HG03460 (cell line): Measurements from ENCODE around the gene GRM3.
"Not testable (repeated sequence)": the region's sequence is repeated elsewhere in the genome, so short reads cannot be mapped to it uniquely, and the experiment has no call there.

Experiments used
- ATAC-seq: cut with Tn5 transposase; IDR thresholded peaks from one replicate; pipeline ENCODE4 v1.9.1; 2021; ENCODE audit not compliant: unreplicated experiment

Gene GRM3

DNA sequence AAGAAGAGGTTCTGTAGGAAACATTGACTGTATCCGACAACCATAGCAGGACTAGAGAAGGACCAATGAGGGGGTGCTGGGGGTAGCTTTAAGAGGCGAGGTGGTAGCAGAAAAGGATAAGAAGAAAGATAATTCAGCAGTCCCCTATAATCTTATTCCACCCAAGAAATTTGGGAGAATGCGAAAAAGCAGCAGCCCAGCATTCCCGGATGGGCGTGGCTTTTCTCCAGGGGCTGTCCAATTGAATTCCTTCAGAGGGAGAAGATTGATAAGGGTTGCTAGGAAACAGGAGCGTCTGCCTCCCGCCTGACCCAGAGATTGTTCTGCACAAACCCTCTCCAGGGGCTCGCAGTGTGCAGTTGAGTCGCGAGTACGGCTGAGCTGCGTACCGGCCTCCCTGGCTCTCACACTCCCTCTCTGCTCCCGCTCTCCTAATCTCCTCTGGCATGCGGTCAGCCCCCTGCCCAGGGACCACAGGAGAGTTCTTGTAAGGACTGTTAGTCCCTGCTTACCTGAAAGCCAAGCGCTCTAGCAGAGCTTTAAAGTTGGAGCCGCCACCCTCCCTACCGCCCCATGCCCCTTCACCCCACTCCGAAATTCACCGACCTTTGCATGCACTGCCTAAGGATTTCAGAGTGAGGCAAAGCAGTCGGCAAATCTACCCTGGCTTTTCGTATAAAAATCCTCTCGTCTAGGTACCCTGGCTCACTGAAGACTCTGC is at the start of gene GRM3:
TSS of gene GRM3 (plus strand) at position 349 of the 721 bp plus-strand sequence. CDS start 121,237 bp downstream, outside the sequence.
- no peak for ATAC-seq

DNA sequence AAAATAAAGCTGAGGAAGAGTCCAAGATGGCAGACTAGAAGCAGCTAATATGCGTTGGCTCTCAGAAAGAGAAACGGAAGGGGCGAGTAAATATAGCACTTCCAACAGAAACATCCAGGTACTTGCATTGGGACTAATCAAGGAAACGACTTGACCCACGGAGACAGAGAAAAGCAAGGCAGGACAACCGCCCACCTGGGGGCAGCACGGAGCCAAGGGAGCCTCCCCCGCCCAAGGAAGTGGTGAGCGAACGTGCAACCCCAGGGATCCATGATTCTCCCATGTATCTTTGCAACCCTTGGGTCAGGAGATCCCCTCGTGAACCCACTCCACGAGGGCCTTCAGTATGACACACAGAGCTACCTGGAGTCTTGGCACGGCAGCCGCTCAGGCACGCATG is 45.4 kb upstream of the GRM3 start:
- ATAC-seq = no peak

DNA sequence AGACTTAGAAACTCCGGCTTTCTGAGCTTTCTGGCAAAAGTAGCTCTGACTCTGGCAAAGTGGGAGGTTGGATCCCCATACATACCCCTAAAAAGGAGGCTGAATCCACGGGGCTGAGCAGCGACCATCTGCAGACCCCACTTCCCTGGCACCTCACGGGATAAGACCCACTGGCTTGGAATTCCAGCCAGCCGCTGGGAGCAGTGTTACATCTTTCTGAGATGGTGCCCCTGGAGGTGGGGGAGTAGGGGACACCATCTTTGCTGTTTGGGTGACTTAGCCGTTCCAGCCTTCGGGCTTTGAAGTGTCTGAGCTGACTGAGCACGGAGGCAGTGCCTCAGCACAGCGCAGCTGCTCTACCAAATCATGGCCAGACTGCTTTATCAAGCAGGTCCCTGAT is 45.0 kb upstream of the GRM3 start:
- no peak for ATAC-seq

DNA sequence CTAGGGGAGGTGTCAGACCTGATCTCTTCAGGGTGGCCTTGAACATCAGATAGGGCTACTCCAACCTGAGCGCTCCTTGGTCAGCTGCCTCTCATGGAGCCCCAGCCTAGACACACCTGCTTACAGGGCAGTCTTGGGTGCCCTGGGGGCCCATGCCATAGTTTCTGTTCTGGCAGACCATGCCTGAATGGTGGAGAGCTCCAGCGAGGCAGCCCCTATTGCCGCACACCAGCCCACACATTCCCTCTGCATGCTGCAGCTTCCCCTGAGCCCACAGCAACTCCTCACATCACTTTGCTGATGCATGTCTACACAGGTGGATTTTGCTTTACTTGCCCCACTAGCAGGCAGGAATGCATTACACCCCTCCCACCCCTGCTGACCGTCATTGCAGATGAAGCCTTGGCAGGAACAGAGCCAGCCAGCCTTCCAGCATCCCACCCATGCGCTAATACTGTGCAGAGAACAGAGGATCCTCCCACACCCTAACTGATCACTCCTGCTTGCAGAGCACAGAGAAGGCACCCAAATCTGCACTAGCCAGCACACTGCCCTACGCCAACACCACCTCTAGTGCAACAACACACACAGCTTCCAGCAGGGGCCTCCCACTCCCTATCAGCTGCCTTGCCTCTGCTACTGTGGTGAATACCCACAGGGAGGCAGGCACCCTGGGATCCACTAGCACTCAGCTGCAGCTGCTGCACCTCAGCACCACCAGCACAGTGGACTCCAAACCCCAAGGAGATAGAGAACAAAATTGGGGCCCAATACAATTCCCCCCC is 43.0 kb upstream of the GRM3 start:
- ATAC-seq = no peak

DNA sequence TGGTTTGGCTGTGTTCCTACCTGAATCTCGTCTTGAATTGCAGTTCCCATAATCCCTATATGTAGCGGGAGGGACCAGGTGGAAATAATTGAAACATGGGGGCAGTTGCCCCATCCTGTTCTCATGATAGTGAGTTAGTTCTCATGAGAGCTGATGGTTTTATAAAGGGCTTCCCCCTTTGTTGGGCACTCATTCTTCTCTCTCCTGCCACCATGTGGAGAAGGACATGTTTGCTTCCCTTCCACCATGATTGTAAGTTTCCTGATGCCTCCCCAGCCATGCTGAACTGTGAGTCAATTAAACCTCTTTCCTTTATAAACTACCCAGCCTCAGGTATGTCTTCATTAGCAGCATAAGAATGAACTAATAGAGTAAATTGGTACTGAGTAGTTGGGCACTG is 28.0 kb upstream of the GRM3 start:
- ATAC-seq = not testable (repeated sequence)

GRCh38 chr7:86644282-86645224 is 844 bp downstream of the GRM3 start:
- no peak for ATAC-seq

- no peak for ATAC-seq
Observed at GRCh38 chr7:86645225-86645608, 1.5 kb downstream of the GRM3 start.

GRCh38 chr7:86645676-86646276 is 2.1 kb downstream of the GRM3 start:
- no peak for ATAC-seq

DNA sequence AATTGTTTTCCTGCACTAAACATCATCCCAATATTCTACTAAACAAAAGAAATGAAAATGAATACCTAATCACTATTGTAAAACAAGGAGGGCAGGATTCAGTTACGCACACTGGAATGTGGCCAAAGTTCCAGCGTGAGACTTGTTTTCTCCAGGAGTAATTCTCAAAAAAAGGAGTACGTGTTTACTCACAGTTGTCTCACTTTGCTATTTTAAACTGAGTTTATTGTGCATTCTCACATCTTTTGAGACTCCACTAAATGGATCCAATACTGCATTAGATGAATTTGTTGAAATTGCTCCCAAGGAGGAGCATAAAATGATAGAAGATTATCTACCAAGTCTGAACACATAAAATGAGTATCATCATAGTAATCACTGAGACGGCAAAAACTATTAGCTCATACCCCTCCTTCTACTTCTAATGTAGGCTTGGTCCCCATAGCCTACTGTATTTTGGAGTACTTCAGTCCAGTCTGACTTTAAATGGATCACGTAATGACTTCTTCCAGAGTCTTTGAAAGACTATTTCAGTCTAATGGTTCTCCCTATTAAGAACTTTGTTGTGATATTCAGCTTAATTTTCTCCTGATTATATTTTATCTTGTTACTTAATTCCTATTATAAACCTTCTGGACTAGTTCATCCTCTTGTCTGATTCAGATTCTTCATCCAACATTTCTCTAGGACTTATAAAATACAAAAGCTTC is 3.8 kb downstream of the GRM3 start:
- no peak for ATAC-seq

- ATAC-seq = no peak
Observed at GRCh38 chr7:86648169-86648568, 4.5 kb downstream of the GRM3 start.

GRCh38 chr7:86653919-86654659 is 10.4 kb downstream of the GRM3 start:
- no peak for ATAC-seq

DNA sequence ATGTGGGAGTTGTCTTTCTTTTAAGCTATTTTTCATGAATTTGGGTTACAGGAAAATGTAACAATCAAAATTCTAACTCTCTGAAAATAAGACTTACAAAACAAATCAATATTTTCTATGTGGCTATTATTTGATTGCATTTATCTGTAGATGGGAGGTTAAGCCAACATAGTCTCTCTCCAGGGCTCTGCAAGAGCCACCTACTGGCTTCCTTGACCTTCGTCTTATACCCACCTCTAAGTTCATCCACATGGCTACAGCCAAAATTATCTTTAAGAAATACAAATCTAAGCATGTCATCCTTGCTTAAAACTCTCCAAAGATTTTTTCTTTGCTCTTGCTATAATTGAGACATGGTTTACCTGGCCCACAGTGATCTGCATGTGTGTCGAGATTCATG is 14.2 kb downstream of the GRM3 start:
- ATAC-seq = no peak

- ATAC-seq = no peak
Observed at GRCh38 chr7:86660950-86661462, 17.3 kb downstream of the GRM3 start.

- no peak for ATAC-seq
Observed at GRCh38 chr7:86664486-86664885, 20.8 kb downstream of the GRM3 start.

GRCh38 chr7:86664991-86665390 is 21.3 kb downstream of the GRM3 start:
- no peak for ATAC-seq

GRCh38 chr7:86665669-86666068 is 22.0 kb downstream of the GRM3 start:
- no peak for ATAC-seq

- no peak for ATAC-seq
Observed at GRCh38 chr7:86667732-86668131, 24.0 kb downstream of the GRM3 start.

- no peak for ATAC-seq
Observed at GRCh38 chr7:86668315-86668714, 24.6 kb downstream of the GRM3 start.

DNA sequence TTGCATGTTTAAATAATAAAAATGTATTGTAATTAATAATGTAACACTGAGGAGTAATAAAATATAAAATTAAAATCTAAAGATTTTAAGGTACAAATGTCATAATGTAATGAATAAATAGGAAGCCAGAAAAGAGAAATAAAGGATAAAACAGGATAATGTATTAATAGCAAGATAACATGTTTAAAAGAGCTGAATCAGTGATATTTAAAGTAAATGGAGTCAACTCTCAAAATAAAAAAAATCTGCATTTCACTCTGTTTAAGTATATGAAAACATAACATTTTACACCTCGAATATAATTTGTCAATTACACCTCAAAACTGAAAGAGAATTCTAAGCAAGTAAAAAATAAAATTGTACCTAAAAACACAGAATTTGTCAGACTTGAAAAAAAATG is 44.1 kb downstream of the GRM3 start:
- ATAC-seq = no peak
